GM11168 (cell line): ENCODE data around the gene MLXIP.

ENCODE experiments used
- in situ Hi-C: fragments of 300-500 bp; cut with MboI; formaldehyde crosslinking; loops from one replicate; pipeline ENCODE4 v1.12.0; 2022; ENCODE audit warnings: low sequenced_read_pairs; ENCODE audit not compliant: unreplicated experiment

MLXIP gene

DNA sequence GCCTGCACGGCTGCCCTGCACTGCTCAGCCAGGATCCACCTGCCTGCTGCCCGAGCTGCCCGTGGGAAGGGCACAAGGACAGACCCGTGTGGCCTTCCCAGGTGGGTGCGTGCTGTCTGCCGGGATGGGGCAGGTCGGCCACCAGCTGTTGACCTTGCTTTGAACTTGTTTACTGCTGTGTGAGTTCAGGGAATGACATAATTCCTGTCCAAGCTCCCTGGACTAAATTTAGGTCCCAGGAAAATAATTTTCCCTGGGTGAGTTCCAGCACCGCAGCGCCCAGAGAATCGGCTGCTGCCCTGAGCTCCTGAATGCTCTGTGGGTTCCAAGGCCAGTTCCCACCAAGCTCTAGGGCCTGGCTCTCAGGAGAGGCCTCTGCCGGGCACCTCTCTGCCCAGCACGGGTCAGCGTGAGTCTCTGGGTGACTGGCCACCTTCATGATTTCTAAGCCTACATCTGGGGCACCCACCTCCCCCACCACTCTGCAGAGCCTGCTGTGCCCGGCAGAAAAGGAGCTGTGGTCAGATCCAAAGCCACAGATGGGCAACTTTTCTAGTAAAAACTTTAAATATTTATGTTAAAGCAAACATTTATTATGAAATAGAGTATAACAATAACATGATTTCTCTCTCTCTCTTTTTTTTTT, 27.2 kb upstream of the MLXIP start:
- in situ Hi-C loops = loop anchor here (10.0 kb wide), 1 partner anchor 143 kb away; no protein-coding TSS in a partner anchor

DNA sequence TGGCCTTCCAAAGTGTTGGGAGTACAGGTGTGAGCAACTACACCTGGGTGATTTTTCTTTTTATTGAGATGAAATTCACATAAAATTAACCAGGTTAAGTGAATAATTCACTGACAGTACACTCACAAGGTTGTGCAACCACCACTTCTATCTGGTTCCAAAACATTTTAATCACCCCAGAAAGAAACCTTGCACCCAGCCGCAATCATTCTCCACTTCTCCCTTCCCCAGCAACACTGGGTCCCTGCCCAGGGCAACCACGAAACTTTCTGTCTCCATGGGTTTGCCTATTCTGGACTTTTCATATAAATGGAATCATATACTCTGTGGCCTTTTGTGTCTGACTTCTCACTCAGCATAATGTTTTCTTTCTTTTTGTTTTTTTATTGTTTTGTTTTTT, 26.3 kb upstream of the MLXIP start:
- in situ Hi-C loops = loop anchor here (10.0 kb wide), 1 partner anchor 143 kb away; no protein-coding TSS in a partner anchor

DNA sequence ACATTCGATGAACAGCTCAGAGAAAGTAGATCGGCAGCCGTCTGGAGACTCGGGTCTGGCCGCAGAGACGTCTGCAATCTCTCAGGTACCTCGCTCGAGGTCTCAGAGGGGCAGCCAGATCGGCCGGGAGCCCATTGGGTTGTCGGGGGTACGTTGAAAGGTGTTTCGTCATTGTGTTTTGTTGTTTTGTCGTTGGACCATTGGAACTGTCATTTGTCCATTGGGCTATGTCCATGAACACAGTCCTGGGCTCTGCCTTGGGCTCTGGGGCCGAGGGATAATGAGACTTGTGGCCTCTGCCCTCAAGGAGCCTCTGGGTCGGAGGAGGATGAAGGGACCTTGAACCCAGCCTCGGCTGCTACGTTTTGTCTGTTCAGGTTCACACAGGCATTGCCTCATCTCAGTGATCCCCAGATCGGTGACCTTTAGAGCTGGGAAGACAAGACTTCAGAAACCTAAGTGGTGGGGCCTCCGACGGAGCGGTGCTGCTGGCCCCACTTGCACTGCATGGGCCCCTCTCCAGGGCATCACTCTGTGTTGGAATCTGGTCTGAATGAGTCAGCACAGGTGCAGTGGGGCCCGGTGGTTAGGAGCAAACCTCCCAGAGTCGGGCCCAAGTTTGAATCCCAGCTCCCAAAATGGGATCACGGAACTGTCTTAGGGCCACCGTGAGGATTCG, 23.6 kb upstream of the MLXIP start:
- in situ Hi-C loops = loop anchor here (5.0 to 10.0 kb wide), 2 partner anchors 72 to 140 kb away; no protein-coding TSS in a partner anchor

DNA sequence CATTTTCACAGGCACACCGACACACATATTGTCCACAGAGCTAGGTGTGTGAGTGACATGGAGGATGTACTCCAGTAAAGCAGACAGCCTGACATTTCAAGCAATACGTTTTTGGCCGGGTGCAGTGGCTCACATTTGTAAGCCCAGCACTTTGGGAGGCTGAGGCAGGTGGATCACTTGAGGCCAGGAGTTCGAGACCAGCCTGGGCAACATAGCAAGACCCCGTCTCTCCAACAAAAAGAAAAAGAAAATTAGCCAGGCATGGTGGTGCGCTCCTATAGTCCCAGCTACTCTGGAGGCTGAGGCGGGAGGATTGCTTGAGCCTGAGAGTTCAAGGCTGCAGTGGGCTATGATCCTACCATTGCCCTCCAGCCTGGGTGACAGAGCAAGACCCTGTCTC, 22.1 kb upstream of the MLXIP start:
- in situ Hi-C loops = loop anchor here (5.0 to 10.0 kb wide), 2 partner anchors 71 to 138 kb away; no protein-coding TSS in a partner anchor

DNA sequence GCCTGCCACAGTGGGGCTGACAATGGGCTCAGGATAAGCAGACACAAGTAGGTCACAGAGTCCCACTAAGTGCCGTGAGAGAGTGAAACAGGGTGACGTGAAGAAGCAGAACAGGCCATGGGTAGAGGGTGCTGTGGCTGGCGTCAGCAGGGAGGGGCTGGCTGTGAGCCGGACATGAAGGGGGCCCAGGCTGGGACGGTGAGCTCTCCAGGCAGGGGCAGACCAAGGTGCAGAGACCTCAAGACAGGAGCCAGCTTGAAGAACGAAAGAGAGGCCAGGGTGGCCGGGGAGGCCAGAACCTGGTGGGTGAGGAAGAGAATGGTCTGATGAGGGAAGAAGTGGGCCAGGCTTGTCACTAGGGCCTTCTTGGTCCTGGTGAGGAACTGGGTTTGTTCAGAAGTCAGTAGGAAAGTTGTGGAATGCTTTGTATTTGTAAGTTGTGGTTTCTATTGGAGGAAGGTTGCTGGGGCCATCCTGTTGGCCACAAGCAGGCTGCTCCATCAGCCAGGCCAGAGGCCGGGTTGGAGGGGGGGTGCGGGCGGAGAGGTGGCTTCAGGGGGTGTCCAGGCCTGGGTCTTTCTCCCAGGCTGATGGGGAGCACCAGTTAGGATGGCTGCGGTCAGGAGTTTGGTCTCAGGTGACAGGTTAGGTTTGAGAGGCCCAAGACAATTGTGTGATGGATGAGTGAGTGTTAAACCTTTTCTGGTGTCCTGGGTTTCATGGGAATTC, 21.4 kb upstream of the MLXIP start:
- in situ Hi-C loops = loop anchor here (5.0 to 10.0 kb wide), 2 partner anchors 70 to 138 kb away; no protein-coding TSS in a partner anchor

DNA sequence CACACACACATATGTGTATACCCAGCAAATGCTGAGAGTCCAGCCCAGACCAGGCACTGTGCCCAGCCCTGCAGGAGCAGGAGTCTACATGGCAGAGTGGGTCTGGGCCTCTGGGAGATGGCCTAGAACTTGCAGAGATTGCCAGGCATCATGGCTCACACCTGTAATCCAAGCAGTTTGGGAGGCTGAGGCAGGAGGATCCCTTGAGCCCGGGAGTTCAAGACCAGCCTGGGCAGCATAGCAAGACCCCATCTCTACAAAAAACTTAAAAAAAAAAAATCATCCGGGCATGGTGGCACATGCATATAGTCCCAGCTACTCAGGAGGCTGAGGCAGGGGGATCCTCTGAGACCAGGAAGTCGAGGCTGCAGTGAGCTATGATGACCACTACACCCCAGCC, 20.8 kb upstream of the MLXIP start:
- in situ Hi-C loops = loop anchor here (5.0 to 10.0 kb wide), 2 partner anchors 70 to 137 kb away; no protein-coding TSS in a partner anchor

DNA sequence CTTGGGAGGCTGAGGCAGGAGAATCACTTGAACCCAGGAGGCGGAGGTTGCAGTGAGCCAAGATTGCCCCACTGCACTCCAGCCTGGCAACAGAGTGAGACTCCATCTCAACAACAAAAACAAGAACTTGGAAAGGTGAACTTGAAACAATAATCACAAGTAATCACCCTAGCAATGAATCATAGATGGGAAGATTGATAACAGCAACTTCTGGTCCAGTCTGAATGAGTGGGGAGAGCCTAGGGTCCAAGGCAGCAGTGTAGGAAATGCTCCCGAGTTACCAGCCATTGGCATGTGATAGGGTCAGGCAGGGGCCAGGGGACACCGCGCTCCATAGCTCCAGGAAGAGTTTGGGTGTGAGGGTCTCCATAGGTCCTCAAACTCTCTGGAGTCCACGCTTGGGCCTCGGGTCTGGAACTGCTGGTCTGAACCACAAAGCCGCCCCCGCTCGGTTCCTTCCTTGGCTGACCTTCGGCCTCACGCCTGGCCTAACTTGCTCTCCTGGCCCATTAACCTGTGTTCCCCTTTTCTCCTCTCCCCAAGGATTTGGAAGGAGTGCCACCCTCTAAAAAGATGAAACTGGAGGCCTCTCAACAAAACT, 19.9 kb upstream of the MLXIP start:
- in situ Hi-C loops = loop anchor here (5.0 to 10.0 kb wide), 2 partner anchors 69 to 136 kb away; no protein-coding TSS in a partner anchor

DNA sequence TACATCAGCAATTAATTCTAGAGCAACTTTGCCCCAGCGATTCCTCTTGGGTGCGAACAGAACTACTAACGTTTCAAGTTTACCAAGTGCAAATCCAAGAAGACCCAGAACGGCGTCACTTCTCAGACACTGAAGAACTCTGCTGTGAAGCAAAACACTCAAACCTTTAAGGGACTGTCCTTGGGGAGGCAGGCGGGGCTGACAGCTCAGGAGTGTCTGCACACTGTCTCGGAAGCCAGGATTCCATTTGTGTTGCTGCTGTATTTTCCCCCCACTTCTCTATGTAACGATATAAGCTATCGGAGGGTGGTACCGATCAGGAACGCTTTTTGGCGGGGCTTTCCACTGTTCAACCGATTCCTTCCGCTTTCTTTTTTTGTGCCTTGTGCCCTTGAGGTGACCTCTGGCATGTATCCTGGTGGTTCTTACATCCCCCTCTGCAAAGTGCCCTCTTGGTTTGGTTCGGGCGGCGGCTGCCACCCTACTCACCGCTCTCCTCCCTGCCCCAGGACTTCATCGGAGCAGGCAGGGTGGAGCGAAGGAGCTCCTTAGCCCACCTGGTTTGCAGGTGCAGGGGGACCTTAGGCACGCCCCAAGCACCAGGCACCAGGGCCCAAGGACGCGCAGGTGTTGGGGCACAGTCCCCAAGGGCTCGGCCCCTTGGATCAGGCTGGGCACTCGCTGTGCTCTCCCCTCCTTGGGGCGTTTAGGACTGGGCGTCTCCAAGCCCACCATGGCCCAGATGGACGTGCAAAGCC, 19.2 kb upstream of the MLXIP start:
- in situ Hi-C loops = loop anchor here (5.0 to 10.0 kb wide), 2 partner anchors 68 to 135 kb away; no protein-coding TSS in a partner anchor

DNA sequence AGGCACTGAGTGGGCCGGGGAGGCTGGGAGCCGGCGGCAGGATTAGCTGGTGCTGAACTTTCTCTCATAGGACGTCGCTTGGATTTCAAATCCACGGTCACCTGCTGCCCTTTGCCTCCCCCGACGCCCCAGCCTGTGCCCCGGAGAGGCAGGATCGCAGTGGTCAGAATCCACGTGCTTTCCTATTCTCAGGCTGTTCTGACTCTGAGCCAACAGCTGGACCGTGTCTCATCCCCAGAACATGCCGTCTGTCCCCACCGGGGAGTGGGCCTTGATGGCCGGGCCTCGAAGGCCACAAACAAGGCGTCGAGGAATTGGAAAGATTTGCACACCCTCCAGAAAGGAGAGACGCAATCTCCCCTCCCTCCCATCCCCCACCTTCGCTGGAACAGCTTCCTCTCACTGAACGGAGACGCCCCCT, 18.5 kb upstream of the MLXIP start:
- in situ Hi-C loops = no loop called here

DNA sequence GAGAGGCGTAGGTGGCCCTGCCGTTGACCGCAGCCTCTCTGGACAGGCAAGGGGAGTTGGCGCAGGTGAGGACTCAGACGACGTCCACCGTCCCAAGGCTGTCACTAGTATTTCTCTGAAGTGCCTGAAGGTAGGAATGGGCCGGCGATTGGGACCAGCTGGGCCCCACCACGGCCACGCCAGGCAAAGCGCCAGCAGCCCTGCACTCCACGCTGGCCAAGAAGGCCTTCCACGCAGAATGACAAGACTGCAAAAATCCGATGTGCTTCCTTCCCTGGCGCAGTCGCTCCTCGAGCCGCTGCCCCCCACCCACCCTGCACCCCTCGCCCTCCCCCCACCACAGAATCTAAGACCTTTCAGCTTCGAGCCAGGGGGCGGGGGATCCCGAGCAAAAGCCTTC, 17.3 kb upstream of the MLXIP start:
- in situ Hi-C loops = no loop called here

DNA sequence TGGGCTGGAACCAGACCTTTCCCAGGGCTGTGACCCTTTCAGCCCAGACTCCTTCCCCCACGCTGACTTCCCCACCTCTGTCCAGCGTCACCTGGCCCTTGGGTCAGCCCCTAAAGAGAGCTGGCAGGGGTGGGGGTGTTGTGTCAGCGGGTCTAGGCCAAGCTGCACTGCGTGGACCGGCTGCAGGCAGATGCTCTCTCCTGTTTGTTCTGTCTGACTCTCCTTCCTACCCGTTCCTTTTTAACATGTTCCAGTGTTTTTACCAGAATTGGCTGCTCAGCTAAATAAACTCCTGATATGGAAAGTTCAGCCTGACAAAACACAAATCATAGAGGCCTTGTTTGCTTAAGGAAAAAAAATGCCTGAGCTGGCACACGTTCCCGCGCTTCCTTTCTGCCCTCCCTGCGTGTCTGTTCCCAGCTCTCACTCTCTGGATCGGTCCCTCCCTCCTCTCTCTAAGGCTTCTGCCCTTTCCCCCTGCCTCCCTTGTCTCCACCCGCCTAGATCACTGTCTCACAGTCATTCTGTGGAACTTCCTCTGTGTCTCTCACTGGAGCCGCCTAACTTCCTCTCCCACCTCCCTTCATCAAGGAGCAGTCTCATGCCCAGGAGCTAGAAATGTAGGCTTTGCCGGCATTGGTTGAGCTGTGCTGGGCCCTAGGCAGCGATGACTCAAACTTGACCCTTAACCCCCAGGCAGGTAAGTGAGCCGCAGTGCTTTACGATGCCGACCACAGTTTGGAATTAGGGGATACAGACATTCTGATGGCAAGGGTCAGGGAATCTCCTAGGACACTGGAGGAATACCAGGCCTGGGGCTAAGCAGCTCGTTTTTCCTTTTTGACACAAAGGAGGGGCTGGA, 15.5 kb upstream of the MLXIP start:
- in situ Hi-C loops = no loop called here

DNA sequence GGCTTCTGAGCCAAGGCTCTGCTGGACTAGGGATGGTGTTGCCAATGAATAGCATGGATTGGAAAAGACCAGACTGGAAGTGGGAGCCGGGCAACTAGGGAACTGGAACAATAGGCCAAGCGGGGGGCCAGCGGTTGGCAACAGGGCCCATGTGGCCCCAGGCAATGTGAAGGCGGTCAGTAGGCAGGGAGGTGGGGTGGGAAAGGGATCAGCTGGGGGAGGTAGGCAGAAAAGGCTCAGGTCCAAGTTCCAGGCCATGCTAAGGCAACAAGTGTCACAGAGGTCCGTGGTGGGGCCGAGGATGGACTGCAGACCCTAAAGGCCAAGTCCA, 14.9 kb upstream of the MLXIP start:
- in situ Hi-C loops = no loop called here

DNA sequence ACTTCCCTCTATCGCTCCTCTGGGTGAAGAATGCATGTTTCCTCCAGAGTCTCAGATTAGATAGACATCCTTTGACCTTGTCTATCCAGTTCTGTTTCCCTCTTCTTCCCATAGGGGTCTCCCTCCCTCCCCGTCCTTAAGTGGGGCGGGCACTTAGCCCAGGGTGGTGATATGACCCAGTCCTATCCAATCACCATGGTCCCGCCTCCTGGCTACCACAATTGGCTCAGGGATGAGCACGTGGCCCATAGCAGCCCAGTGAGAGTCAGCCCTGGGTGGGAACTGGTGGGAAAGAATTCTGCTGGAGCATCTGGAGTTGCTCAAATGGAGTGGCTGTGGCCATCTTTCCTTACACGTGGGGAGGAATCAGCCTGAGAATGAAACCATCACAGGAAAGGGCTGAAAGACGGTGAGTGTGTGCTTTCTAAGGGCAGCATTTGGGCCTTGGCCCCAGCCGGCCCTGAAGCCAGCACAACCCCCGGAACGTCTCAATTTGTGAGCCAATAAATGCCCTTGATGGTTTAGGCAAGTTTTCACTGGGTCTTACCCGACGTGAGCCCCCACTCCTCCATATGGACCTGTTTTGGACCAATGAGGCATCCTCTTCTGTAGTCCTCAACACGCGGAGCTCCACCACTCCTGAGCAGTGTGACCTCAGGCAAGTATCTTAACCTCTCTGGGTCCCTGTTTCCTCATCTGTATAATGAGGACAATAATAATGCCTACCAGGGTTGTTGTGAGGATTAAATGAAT, 14.4 kb upstream of the MLXIP start:
- in situ Hi-C loops = no loop called here

DNA sequence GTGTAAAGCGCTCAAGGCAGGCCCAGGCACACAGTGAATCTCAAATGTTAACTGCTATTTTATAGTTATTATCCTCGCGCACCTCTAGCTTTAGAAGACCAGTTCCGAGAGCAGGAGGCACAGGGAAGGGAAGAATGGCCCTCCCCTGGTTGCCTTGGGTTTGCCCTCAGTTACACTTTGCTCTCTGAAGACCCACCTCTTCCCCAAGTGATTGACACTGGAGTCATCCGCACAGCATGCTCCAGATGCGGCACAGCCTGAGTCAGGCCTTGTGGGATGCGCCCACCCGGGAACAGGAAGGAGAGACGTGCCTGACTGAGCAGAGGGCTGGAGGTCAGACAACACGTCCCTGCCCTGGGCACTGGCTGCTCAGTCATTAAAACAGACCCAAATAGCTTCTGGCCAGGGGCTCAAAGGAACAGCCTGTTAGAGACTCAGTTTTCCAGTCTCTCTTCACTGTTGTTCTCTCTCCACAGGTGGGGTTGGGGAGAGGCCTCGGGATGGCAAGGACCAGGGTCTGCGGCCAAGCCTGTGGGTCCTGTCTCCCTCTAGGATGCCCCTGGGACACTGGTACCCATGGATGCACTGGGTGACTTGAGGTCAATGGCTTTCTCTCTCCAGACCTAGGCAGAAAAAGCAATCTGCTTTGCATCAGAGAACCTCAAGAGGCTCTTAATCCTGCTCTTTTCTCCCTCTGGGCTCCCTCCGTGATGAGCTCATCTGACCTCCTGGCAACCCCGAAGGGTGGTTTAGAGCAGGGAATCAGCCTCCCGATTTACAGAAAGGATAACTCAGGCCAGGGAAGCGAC, 13.6 kb upstream of the MLXIP start:
- in situ Hi-C loops = no loop called here

DNA sequence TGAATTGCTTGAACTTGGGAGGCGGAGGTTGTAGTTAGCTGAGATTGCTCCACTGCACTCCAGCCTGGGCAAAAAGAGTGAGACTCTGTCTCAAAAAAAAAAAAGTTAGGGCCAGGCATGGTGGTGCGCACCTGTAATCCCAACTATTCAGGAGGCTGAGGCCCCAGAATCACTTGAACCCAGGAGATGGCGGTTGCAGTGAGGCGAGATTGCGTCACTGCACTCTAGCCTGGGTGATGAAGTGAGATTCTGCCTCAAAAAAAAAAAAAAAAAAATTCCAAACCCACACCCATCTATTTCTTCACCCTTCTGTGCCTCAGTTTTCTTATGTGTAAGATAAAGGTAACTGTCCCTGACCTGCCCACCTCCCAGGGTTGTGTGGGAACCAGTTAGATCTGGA, 11.0 kb upstream of the MLXIP start:
- in situ Hi-C loops = no loop called here

DNA sequence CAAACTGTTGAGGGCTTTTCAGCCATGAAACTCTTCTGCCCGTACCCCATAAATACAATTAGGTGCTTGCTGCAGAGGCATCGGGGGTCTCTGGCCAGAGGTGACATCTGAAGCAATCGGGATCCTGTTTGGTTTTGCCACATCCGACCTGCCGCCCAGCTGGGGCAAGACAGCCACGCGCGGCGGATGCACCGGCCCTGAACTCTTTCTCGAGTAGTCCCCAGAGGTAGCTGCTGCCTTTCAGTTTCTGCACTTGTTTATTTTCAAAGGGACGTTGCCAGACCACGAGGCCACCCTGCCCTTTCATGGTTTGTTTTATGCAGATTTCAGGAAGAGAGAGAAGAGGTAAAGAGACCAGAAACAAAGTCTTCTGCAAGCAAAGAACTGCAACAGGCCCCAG, 10.6 kb upstream of the MLXIP start:
- in situ Hi-C loops = no loop called here
